HFFc6 (cell line): ENCODE measurements around the gene CMIP. TPM values are rescaled to one million over a fixed set of nuclear protein-coding genes. Genes with fewer than 3 reads are reported as not detected.

ENCODE experiments used
- DNase-seq: peaks from one replicate; pipeline ENCODE4 v3.0.0-alpha.2; 2018
- H3K27ac Mint-ChIP-seq: 2 replicates; pipeline ENCODE4 v1.8.0; 2020; ENCODE audit warnings: mild to moderate bottlenecking, mixed read lengths
- H3K27me3 Mint-ChIP-seq: 2 replicates; pipeline ENCODE4 v1.8.0; 2021; ENCODE audit warnings: mild to moderate bottlenecking, moderate library complexity, mixed read lengths; ENCODE audit not compliant: insufficient read depth
- H3K36me3 Mint-ChIP-seq: 2 replicates; pipeline ENCODE4 v1.8.0; 2021; ENCODE audit warnings: low read depth, mixed read lengths
- H3K4me1 Mint-ChIP-seq: 2 replicates; pipeline ENCODE4 v1.8.0; 2020; ENCODE audit warnings: low read depth, mixed read lengths
- H3K4me3 Mint-ChIP-seq: 2 replicates; pipeline ENCODE4 v1.8.0; 2020; ENCODE audit warnings: mild to moderate bottlenecking, moderate library complexity, mixed read lengths
- H3K9me3 Mint-ChIP-seq: 2 replicates; pipeline ENCODE4 v1.8.0; 2020; ENCODE audit warnings: mild to moderate bottlenecking, mixed read lengths
- total RNA-seq, 6 experiments: library from RNA; stranded (reverse); fragmentation: NEBNext Ultra II Directional; extraction: Animal tissue kit (Norgen Biotek cat#: 25700); gene quantifications; 2 replicates in 1 of 6; 3 replicates in 5 of 6; pipeline ENCODE4 v1.2.3, GENCODE V29; 2021
- TF ChIP-seq, protein P1 (sequence below): fragments of 200-600 bp; sonication (generic); IDR thresholded peaks from 2 replicates; pipeline ENCODE4 v1.5.0; 2021; ENCODE audit warnings: antibody characterized with exemption, mild to moderate bottlenecking

CMIP gene
- total RNA-seq, 6 experiments from 2014 or later, result 35.9 to 48.0 (median 43.5) TPM

DNA sequence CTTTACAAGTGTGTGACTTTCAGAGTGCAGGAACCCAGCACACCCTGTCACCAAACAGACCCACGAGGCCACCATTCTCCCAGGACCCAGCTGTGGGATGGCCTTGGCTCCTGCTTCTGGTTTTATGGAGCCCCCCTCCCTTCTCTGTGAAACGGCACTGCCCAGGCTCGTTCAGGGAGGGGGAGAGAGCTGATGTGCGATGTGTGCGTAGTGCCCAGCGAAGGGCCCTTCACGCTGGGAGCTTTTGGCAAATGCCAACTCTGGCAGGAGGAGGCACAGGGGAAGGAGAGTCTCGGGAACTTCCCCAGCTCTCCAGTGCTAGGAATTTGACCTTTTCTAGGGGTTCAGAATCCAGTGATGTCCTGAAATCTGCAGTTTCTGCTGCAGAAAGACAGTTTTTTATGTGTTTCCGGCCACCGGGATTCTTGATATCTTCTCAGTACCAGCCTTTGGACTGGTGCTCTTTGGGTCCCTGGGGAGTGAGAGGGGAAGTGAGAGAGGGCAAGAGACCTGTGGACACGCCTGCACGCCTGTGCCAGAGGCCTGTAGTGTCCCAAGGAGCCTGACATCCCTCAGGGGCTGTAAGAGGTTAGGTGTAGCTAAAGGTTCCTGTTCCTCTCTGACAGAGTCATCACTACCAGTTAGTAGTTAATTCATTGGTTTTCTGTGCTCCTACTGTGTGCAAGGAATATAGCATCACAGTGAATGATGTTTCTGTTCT lies 45.1 kb downstream of the CMIP start:
- no peak for DNase-seq
- peaks cover 57% of the 10 kb centered on the region for H3K4me1 Mint-ChIP-seq
- H3K27ac Mint-ChIP-seq, result no peak overlapping the region
- no peak overlapping the region for H3K4me3 Mint-ChIP-seq
- H3K36me3 Mint-ChIP-seq, result peaks cover 6% of the 10 kb centered on the region
- H3K27me3 Mint-ChIP-seq, result peaks cover 2% of the 10 kb centered on the region; the same call in 1 of the 2 replicates
- H3K9me3 Mint-ChIP-seq, result no peaks in the 10 kb centered on the region
- TF ChIP-seq, protein P1, sequence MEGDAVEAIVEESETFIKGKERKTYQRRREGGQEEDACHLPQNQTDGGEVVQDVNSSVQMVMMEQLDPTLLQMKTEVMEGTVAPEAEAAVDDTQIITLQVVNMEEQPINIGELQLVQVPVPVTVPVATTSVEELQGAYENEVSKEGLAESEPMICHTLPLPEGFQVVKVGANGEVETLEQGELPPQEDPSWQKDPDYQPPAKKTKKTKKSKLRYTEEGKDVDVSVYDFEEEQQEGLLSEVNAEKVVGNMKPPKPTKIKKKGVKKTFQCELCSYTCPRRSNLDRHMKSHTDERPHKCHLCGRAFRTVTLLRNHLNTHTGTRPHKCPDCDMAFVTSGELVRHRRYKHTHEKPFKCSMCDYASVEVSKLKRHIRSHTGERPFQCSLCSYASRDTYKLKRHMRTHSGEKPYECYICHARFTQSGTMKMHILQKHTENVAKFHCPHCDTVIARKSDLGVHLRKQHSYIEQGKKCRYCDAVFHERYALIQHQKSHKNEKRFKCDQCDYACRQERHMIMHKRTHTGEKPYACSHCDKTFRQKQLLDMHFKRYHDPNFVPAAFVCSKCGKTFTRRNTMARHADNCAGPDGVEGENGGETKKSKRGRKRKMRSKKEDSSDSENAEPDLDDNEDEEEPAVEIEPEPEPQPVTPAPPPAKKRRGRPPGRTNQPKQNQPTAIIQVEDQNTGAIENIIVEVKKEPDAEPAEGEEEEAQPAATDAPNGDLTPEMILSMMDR, result no peak

DNA sequence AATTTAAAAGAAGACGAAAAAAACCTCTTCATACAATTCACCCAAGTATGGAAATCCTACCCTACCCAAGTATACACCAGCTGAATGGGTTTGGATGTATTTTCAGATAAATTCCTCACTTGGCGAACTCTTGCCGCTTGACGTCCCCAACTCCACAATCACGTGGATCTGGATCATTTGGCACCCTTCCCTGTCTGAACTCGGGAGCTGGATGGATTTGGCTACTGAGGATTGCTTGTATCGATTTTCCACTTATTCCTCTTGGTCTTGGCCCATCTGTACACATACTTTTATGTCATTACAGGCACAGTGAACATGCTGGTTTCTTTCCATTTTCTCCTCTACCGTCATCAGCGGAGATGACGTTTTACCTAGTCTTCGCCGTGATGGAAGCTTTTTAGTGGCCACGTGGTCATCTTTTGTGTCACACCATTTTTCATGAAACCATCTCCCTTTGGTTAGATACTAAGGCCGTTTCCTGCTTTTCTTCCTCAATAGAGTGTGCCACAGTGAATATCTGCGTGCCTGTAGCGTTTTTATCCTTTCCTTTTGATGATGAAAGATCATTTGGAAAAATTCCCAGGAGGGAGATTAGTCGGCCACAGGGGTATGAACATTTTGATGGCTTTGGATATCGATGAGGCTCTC lies 47.1 kb downstream of the CMIP start:
- Mint-ChIP-seq H3K27ac (peak overlapping the region; percentile 88), H3K27me3 (peaks cover 2% of the 10 kb centered on the region; the same call in 1 of the 2 replicates), H3K9me3 (no peaks in the 10 kb centered on the region), H3K36me3 (peaks cover 6% of the 10 kb centered on the region), H3K4me3 (peak overlapping the region; percentile 47), H3K4me1 (peaks cover 52% of the 10 kb centered on the region)
- TF ChIP-seq, protein P1, result no peak
- DNase-seq, result peak; percentile 53

DNA sequence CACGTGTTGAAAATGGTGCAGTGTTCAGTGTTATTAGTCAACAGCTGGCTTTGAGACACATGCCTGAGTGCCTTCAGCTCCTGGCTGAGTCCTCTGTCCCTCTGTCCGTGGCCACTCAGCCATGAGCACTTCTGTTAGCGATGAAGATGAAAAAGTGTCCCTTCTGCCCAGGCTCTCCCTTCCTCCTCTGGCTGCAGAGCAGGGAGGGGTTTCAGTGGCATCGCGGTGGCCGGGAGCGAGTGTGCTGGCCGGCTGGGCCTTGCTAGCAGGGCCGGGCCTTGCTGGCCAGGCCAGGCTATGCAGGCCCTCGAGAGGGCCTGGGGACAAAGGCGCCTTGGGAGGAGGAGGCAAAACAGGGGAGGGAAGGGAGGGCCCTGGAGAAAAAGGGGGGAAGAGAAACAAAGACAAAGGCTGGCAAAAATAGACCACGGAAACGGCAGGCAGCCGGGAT lies 47.7 kb downstream of the CMIP start:
- TF ChIP-seq, protein P1, result no peak
- DNase-seq, result no peak
- Mint-ChIP-seq H3K4me1 (peaks cover 52% of the 10 kb centered on the region), H3K27me3 (peaks cover 2% of the 10 kb centered on the region; the same call in 1 of the 2 replicates), H3K4me3 (peak overlapping the region; percentile 47), H3K9me3 (no peaks in the 10 kb centered on the region), H3K36me3 (peaks cover 6% of the 10 kb centered on the region), H3K27ac (peak overlapping the region; percentile 88)

DNA sequence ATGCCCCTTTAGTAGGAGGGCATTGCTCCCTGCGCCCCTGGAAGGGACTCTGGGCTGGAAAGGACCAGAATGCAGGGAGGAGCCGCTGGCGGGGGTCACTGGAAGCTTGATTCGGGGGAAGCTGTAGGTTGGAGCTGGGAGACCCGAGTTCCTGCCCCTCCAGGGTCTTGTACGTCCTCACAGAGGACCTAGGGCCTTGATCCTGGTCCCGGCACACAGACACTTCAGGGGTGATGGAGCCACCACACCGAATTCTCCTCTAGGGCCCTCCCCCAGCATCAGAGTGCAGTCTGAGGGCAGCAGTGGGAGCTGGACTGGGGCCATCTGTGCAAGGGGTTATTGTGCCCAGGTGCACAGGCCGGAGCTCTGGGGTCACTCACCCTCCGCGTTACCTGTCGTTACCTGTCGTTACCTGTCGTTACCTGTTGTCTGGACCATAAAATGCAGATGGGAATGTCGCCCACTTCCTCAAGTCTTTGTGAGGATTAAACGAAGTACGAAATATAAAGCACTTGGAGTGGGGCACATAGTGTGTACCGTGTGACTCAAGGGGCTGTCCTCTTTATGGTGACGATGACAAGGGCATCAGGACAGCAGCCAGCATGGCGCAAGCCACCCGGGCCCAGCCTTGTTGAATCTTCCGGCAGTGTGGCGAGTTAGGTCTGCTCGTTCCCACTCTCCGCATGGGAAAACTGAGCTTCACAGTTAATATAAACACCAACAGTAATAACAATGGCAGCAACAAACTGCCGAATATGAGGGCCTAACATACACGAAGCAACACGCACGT lies 48.6 kb downstream of the CMIP start:
- peaks cover 51% of the 10 kb centered on the region for H3K4me1 Mint-ChIP-seq
- H3K36me3 Mint-ChIP-seq, result peaks cover 6% of the 10 kb centered on the region
- H3K4me3 Mint-ChIP-seq, result peak overlapping the region; percentile 12; the same call in 1 of the 2 replicates
- peak overlapping the region; percentile 88 for H3K27ac Mint-ChIP-seq
- TF ChIP-seq, protein P1, result no peak
- H3K27me3 Mint-ChIP-seq, result peaks cover 3% of the 10 kb centered on the region; the same call in 1 of the 2 replicates
- DNase-seq, result no peak
- H3K9me3 Mint-ChIP-seq, result no peaks in the 10 kb centered on the region

DNA sequence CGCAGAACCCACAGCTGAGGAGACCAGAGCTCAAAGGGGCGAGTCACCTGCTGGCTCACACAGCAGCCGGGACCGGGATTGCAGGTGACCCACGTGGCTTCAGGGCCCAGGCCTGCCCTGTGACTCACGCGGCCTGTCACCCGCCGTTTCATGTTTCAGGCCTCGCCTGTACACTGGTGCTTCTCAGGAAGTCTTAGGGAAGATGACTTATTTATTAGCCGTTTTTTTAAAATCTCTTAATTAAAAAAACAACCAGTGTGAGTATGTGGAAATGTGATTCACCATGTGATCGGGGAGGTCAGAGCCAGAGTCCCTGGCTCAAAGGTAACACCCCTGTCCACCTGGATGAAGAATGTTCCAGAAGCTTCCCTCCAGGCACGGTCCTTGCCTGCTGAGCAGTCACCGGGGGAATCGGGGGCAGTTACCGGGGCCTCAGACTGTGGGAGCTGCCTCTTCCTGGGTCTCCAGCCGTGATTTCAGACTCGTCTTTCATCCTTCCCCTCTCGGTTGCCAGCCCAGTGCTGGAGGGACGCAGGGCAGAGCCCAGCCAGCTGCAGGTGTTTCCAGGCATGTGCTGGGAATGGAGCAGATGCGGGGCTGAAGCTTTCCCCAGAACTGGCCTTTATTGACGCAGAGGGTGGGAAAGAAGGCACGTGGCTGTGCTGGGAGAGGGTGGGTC lies 49.3 kb downstream of the CMIP start:
- Mint-ChIP-seq H3K9me3 (no peaks in the 10 kb centered on the region), H3K27me3 (peaks cover 5% of the 10 kb centered on the region; the same call in 1 of the 2 replicates), H3K36me3 (peaks cover 12% of the 10 kb centered on the region), H3K4me3 (peak overlapping the region; percentile 12; the same call in 1 of the 2 replicates), H3K27ac (peak overlapping the region; percentile 79), H3K4me1 (peaks cover 44% of the 10 kb centered on the region)
- peak; percentile 84 for DNase-seq
- TF ChIP-seq, protein P1, result no peak
